ENCODE results near the gene CAPN9.

CAPN9 gene

DNA sequence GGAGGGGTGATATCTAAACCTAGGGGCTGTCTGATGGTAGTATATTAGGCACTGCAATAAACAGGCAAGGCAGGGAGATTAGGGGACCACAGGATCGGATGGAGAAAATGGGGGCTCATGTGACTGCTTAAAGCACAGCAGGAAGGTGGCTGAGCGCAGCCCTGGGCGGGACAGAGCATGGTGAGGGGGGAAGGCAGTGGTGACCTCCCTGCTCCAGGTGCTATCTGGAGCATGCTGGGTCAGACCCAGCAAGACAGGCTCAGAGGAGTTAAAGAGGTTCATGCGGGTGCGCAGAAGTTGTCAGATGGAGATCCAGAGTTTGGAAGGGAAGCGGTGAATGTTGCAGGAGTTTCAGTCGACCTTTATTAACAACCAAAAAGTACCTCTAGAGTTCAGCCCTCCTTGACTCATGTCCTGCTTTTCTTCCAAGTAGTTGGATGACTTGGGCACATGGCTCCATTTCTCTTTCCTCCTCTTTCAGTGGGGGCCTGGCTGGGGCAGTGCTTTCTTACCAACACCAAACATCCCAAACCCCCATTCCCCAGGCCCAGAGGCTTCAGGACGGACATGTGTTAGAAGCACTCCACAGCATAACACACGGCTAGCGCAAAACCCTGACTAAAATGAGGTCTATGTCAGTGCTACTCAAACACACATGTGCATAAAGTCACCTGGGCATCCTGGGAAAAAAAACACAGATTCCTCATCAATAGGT lies 41.5 kb downstream of the CAPN9 start:
- TF ChIP-seq GATA3 (IDR thresholded peaks at IDR 0.05; ENCODE audit: low read depth, low read length) (no peak), GATA2 (IDR thresholded peaks at IDR 0.05; ENCODE audit: low read depth, low read length) (no peak)

DNA sequence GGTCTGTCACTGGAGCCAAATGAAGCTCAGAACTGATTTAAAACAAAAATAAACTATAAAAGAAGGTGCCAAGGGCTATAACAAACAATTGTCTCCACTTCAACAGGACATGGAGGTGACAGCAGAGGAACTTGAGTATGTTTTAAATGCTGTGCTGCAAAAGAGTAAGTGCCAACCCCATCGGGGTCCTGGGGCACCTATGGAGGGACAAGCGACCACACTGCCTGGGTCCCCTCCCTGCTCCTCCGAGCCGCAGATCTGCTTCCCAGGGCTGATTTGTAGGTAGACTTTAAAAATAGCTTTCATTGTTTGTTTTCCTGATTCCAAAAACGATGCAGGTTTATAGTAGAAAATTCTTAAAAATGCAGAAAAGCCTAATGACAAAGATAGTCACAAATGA lies 42.8 kb downstream of the CAPN9 start:
- TF ChIP-seq GATA2 (IDR thresholded peaks at IDR 0.05; ENCODE audit: low read depth, low read length), result no peak
- TF ChIP-seq GATA3 (IDR thresholded peaks at IDR 0.05; ENCODE audit: low read depth, low read length), result no peak

DNA sequence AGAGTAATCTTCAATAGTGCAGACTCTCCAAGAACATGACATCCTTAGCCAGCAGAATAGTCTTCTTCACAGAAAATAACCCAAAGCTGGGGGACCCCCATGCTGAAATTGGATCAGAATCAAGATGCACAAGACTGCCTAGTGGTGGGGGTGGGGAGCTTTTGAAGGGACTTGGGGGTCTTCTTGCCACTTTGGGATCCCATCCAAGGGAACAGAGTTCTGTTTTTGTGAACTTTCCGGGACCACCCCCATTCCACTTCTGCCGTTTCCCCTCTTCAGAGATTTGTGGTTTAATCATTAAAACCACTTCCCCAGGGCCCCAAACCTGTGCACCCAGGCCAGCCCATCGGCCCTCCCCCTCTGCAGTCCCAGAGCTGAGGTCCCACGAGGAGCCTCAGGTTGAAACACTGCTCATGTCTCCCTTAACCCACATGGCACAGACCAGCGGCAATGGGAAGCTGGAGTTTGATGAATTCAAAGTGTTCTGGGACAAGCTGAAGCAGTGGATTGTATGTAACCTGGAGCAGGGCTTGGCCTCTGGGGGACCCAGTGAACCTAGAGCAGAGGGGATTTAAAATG lies 44.9 kb downstream of the CAPN9 start:
- no peak for TF ChIP-seq GATA2 (IDR thresholded peaks at IDR 0.05; ENCODE audit: low read depth, low read length)
- no peak for TF ChIP-seq GATA3 (IDR thresholded peaks at IDR 0.05; ENCODE audit: low read depth, low read length)

DNA sequence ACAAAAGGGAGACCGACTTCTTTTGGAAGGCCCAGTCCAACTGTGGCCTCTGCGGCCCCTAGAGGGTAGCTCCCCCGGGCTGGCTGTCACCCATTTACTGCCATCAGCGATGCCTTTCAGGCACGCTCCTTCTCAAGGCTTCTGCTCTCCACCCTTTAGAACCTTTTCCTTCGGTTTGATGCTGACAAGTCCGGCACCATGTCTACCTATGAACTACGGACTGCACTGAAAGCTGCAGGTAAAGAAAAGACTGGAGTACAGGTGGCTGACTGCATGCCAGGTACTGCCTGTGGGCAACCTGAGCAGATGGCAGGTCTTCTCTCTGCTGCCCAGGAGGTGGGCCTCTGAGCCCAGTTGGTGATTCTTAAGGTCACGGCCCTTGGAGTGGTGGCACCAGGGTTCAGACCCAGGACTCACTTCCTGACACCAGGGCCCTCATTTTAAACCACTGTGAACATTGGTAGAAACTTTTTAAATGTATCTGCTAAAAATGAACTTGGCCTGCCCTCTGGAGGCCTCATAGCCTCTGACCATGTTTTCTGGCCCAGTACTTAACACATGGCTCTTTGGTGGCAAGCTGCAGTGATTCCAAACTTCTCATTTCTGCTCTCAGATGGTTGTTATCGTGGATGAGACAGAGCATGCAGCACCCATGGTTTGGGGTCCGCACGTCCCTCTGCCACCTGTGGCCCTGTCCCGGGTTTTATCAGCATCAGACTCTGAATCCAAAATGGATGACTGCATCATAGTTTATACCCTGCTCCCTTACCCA lies 45.7 kb downstream of the CAPN9 start:
- TF ChIP-seq GATA3 (IDR thresholded peaks at IDR 0.05; ENCODE audit: low read depth, low read length) (no peak), GATA2 (IDR thresholded peaks at IDR 0.05; ENCODE audit: low read depth, low read length) (no peak)

DNA sequence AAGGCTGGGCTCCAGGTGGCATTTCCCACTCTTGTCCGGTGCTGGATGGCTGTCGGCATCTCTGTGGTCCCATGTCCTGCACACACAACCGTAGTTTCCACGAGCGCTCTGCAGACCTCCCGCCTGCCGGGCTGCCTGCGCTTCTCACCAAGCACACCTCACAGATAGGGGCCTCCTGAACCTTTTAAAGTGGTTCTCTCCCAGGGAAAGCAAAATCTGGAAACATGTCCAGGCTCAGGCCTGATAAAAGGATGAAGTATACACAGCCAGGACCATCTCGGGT lies 46.2 kb downstream of the CAPN9 start:
- TF ChIP-seq GATA2 (IDR thresholded peaks at IDR 0.05; ENCODE audit: low read depth, low read length), result no peak

DNA sequence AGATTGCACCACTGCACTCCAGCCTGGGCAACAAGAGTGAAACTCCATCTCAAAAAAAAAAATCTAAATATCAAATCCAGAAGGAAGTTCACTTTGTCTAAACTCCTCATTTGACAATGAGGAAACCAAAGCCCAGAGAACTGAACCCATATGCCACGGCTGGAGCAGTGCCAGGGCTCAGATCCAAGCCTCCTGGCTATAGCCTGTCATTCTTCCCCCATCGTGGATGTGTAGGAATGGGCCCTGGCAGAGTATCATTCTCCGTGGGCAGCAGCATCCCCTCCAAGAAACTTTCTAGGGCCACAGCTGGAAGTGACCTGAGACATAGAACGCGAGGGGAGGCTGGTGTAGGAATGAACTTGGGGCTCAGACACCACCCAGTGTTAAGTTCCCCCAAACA lies 47.2 kb downstream of the CAPN9 start:
- TF ChIP-seq GATA2 (IDR thresholded peaks at IDR 0.05; ENCODE audit: low read depth, low read length), result no peak
- TF ChIP-seq GATA3 (IDR thresholded peaks at IDR 0.05; ENCODE audit: low read depth, low read length), result no peak

DNA sequence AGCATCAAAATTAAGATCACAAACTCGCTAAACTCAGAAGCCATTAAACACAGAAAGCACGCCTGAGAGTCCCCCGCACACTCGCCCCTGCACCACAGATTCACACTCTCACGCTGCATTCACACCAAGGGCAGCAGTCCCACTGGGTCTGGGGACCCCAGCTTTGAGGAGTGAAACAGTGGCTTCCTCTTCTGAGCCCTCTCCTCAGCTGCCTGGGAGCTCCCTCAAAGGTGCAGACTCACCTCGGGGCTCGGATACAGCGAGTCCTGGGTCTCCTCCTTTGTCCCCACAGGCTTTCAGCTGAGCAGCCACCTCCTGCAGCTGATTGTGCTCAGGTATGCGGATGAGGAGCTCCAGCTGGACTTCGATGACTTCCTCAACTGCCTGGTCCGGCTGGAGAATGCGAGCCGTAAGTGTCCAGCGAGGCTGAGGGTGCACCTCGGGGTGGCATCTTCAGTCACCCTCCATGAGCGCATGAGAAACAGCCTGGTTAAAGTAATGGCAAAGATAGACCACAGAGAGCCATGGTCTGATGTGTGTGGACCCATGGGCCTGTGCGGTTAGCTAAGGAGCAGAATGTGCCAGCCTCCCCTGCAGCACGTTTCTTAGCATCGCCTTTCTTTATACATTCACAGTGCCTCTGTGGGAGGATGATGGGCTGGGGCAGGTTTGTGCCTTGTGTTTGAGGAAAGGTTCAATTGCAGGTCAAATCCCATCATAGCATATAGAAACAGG lies 47.9 kb downstream of the CAPN9 start:
- no peak for TF ChIP-seq GATA2 (IDR thresholded peaks at IDR 0.05; ENCODE audit: low read depth, low read length)
- no peak for TF ChIP-seq GATA3 (IDR thresholded peaks at IDR 0.05; ENCODE audit: low read depth, low read length)

DNA sequence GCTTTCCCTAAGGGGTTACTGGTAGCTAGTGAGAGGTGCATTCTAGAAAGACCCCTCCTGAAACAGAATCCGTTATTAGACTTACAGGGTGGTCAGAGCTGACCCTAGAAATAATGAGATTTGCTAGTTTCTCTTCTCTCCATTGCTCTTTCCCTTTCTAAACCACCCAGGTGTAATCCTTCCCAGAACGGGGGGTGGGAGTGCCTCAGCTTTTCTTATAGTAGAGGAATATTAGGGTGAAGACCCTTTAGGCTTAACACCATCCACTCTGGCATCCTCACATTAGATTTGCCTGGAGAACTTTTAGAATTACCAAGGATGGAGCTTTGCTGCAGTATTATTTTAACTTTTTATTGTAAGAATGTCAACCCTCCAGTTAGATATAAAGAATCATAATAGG lies 49.4 kb downstream of the CAPN9 start:
- TF ChIP-seq GATA3 (IDR thresholded peaks at IDR 0.05; ENCODE audit: low read depth, low read length), result no peak
- no peak for TF ChIP-seq GATA2 (IDR thresholded peaks at IDR 0.05; ENCODE audit: low read depth, low read length)

DNA sequence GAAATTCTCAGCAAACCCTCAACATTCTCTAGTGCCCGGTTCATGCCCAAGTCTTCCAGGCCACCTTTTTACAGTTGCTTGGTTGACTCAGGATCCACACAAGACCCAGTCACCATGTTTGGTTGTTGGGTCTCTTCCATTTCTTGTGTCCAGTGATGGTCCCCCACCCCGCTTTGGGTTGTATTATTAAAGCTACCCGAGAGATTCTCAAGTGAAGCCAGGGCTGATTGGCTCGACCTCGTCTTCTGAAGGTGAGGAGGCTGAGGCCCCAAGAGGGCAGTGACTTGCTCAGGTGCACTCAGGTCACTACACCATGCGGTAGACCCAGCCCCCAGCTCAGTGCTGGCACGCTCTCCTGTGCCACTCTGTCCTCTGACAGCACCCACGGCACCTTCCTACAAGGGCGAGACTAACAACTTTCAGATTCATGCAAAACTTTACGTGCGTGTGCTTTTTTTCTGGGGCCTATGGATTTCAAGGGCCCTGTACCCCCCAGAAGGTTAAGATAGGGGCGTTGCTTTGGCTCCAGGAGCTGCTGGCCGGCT lies 50.3 kb downstream of the CAPN9 start:
- TF ChIP-seq GATA3 (IDR thresholded peaks at IDR 0.05; ENCODE audit: low read depth, low read length) (no peak), GATA2 (IDR thresholded peaks at IDR 0.05; ENCODE audit: low read depth, low read length) (no peak)

DNA sequence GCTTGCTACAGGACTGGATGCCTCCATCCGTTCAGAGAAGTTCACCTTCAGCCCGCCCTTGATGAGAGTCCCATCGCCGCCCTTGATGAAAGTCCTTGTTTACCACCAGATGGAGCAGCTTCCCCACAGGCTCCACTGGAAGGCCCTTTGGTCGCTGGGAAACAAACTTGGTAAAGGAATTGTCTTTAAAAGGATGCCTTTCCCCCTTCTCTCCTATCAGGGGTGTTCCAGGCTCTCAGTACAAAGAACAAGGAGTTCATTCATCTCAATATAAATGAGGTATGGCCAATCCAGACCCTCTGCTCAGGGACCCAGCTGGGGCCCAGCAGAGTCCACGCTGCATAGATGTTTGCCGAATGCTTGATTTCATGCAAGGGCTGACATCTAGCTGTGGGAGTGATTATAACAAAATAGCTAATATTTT lies 50.8 kb downstream of the CAPN9 start:
- TF ChIP-seq GATA2 (IDR thresholded peaks at IDR 0.05; ENCODE audit: low read depth, low read length), result no peak
- TF ChIP-seq GATA3 (IDR thresholded peaks at IDR 0.05; ENCODE audit: low read depth, low read length), result no peak

DNA sequence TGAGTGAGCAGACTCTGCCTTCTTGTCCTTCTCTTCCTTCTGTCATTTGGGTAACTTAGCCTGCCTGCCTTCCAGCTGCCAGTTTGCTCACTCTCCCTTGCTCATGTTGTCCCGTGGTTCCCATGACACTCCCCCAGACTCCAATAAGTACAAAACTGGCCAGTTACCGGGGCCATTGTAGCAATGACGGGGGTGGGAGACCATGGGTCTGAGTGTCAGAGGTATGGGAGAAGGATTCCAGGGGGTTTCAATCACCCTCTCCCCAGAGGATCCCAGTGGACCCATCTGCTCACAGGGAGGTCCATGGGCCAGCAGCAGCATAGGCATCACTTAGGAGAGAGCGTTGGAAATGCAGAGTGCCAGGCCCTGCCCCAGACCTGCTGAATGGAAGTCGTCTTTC lies 51.3 kb downstream of the CAPN9 start:
- no peak for TF ChIP-seq GATA2 (IDR thresholded peaks at IDR 0.05; ENCODE audit: low read depth, low read length)
- TF ChIP-seq GATA3 (IDR thresholded peaks at IDR 0.05; ENCODE audit: low read depth, low read length), result no peak

DNA sequence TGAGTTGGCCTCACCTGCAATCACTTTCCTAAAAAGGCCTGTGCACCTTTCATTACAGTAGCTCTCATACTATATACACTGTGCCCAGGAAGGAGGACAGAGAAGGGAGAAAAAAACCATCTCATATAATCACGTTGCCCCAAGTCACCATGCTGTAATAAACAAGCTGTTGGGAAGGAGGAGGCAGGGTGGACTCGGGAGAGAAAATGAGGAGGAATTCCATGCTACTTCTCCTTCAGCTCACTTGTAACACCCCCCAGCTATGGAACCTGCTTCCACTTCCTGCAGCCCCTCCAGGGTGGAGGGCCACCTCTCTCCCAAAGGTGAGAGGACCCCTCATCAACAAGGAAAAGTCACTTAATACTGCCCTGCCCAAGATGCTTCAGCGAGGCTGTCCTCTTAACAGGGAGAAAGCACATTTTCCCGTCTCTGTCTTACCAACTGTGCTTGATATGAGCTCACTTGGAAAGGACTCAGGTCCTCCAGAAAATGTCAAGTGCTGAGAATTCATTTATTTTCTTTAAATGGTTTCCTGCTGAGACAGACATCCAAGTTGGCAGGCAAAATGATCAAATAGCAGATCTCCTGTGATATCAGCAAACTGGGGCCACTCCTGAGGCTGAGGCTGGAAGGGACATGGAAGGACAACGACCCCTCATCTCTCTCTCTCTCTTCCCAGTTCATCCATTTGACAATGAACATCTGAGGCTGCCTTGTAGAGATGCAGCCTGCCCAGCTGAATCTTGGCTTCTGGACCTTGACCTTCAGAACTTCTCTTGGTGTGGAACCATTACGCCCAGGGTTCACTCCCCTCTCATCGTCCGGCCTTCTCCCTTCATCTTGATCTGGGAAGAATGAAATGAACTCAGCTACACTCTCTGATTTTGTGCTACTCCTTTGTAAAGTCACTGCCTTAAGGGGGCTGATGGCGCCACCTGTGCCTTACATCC lies 54.0 kb downstream of the CAPN9 start:
- no peak for TF ChIP-seq GATA2 (IDR thresholded peaks at IDR 0.05; ENCODE audit: low read depth, low read length)
- no peak for TF ChIP-seq GATA3 (IDR thresholded peaks at IDR 0.05; ENCODE audit: low read depth, low read length)

DNA sequence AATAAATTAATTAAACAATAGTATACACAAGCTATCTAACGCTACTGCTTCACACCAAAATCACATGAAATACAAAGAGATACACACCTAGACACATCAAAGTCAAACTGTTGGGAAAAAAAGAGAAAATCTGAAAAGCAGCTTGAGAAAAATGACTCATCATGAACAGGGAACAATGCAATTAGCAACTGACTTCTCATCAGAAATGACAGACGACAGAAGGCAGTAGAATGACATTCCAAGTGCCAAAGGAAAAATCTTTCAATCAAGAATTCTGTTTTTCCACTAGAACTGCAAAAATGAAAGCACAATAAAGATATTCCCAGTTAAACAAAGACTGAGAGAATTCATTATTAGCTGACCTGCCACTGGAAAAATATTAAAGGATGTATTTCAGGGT lies 57.2 kb downstream of the CAPN9 start:
- TF ChIP-seq GATA3 (IDR thresholded peaks at IDR 0.05; ENCODE audit: low read depth, low read length) (no peak), GATA2 (IDR thresholded peaks at IDR 0.05; ENCODE audit: low read depth, low read length) (no peak)
